ENCODE results near the gene C3orf20.

C3orf20 gene

GRCh38 chr3:14767245-14768051 is 92.5 kb downstream of the C3orf20 start:
- Histone ChIP-seq H3K9ac (ENCODE audit: insufficient read length) (no peak overlapping the region), H3K36me3 (ENCODE audit: insufficient read depth, low read length) (no peaks in the 10 kb centered on the region), H3K27ac (no peak overlapping the region), H3K4me3 (no peak overlapping the region), H3K9me3 (ENCODE audit: low read depth, low read length) (no peaks in the 10 kb centered on the region)
- TF ChIP-seq FOXP2 (optimal IDR thresholded peaks at IDR 0.05; ENCODE audit: control extremely low read depth, extremely low read length, insufficient read depth) (no peak), POLR2AphosphoS5 (IDR thresholded peaks at IDR 0.05; ENCODE audit: borderline replicate concordance, low read depth, low read length) (no peak), EZH2 (IDR thresholded peaks at IDR 0.05) (no peak)
- no peak for DNase-seq (ENCODE audit: low read depth, low spot score)

- no peak overlapping the region for H3K9ac ChIP-seq (ENCODE audit: insufficient read length)
- no peak for DNase-seq (ENCODE audit: low read depth, low spot score)
- no peak overlapping the region for H3K4me3 ChIP-seq
- TF ChIP-seq POLR2AphosphoS5 (IDR thresholded peaks at IDR 0.05; ENCODE audit: borderline replicate concordance, low read depth, low read length) (no peak), EZH2 (IDR thresholded peaks at IDR 0.05) (no peak), FOXP2 (optimal IDR thresholded peaks at IDR 0.05; ENCODE audit: control extremely low read depth, extremely low read length, insufficient read depth) (no peak)
- H3K27ac ChIP-seq, result no peak overlapping the region
- H3K36me3 ChIP-seq (ENCODE audit: insufficient read depth, low read length), result no peaks in the 10 kb centered on the region
- no peaks in the 10 kb centered on the region for H3K9me3 ChIP-seq (ENCODE audit: low read depth, low read length)
These were observed 93.3 kb downstream of the C3orf20 start for GRCh38 chr3:14768182-14768790.

- H3K9me3 ChIP-seq (ENCODE audit: low read depth, low read length), result no peaks in the 10 kb centered on the region
- no peak for TF ChIP-seq FOXP2 (optimal IDR thresholded peaks at IDR 0.05; ENCODE audit: control extremely low read depth, extremely low read length, insufficient read depth)
- no peak for TF ChIP-seq POLR2AphosphoS5 (IDR thresholded peaks at IDR 0.05; ENCODE audit: borderline replicate concordance, low read depth, low read length)
- TF ChIP-seq EZH2 (IDR thresholded peaks at IDR 0.05), result no peak
- no peaks in the 10 kb centered on the region for H3K36me3 ChIP-seq (ENCODE audit: insufficient read depth, low read length)
- no peak overlapping the region for H3K27ac ChIP-seq
- H3K4me3 ChIP-seq, result no peak overlapping the region
- no peak overlapping the region for H3K9ac ChIP-seq (ENCODE audit: insufficient read length)
- DNase-seq (ENCODE audit: low read depth, low spot score), result no peak
These were observed 93.9 kb downstream of the C3orf20 start for GRCh38 chr3:14768881-14769280.

- Histone ChIP-seq H3K27ac (no peak overlapping the region), H3K9me3 (ENCODE audit: low read depth, low read length) (no peaks in the 10 kb centered on the region), H3K9ac (ENCODE audit: insufficient read length) (no peak overlapping the region), H3K36me3 (ENCODE audit: insufficient read depth, low read length) (no peaks in the 10 kb centered on the region), H3K4me3 (no peak overlapping the region)
- DNase-seq (ENCODE audit: low read depth, low spot score), result no peak
- TF ChIP-seq EZH2 (IDR thresholded peaks at IDR 0.05) (no peak), FOXP2 (optimal IDR thresholded peaks at IDR 0.05; ENCODE audit: control extremely low read depth, extremely low read length, insufficient read depth) (no peak)
These were observed 94.8 kb downstream of the C3orf20 start for GRCh38 chr3:14769544-14770325.

- no peak for TF ChIP-seq POLR2AphosphoS5 (IDR thresholded peaks at IDR 0.05; ENCODE audit: borderline replicate concordance, low read depth, low read length)
- TF ChIP-seq EZH2 (IDR thresholded peaks at IDR 0.05), result no peak
- H3K36me3 ChIP-seq (ENCODE audit: insufficient read depth, low read length), result no peaks in the 10 kb centered on the region
- no peak overlapping the region for H3K9ac ChIP-seq (ENCODE audit: insufficient read length)
- H3K4me3 ChIP-seq, result no peak overlapping the region
- DNase-seq (ENCODE audit: low read depth, low spot score), result no peak
- no peak overlapping the region for H3K27ac ChIP-seq
- H3K9me3 ChIP-seq (ENCODE audit: low read depth, low read length), result no peaks in the 10 kb centered on the region
These were observed 95.7 kb downstream of the C3orf20 start for GRCh38 chr3:14770591-14770990.

GRCh38 chr3:14771593-14772497 is 96.9 kb downstream of the C3orf20 start:
- DNase-seq (ENCODE audit: low read depth, low spot score), result no peak
- Histone ChIP-seq H3K9ac (ENCODE audit: insufficient read length) (no peak overlapping the region), H3K36me3 (ENCODE audit: insufficient read depth, low read length) (no peaks in the 10 kb centered on the region), H3K4me3 (no peak overlapping the region), H3K27ac (no peak overlapping the region), H3K9me3 (ENCODE audit: low read depth, low read length) (no peaks in the 10 kb centered on the region)
- no peak for TF ChIP-seq EZH2 (IDR thresholded peaks at IDR 0.05)
- no peak for TF ChIP-seq FOXP2 (optimal IDR thresholded peaks at IDR 0.05; ENCODE audit: control extremely low read depth, extremely low read length, insufficient read depth)
- no peak for TF ChIP-seq POLR2AphosphoS5 (IDR thresholded peaks at IDR 0.05; ENCODE audit: borderline replicate concordance, low read depth, low read length)

- H3K36me3 ChIP-seq (ENCODE audit: insufficient read depth, low read length), result no peaks in the 10 kb centered on the region
- no peak overlapping the region for H3K9ac ChIP-seq (ENCODE audit: insufficient read length)
- H3K9me3 ChIP-seq (ENCODE audit: low read depth, low read length), result no peaks in the 10 kb centered on the region
- TF ChIP-seq POLR2AphosphoS5 (IDR thresholded peaks at IDR 0.05; ENCODE audit: borderline replicate concordance, low read depth, low read length) (no peak), EZH2 (IDR thresholded peaks at IDR 0.05) (no peak), FOXP2 (optimal IDR thresholded peaks at IDR 0.05; ENCODE audit: control extremely low read depth, extremely low read length, insufficient read depth) (no peak)
- no peak overlapping the region for H3K27ac ChIP-seq
- no peak overlapping the region for H3K4me3 ChIP-seq
- DNase-seq (ENCODE audit: low read depth, low spot score), result no peak
These were observed 97.7 kb downstream of the C3orf20 start for GRCh38 chr3:14772533-14773138.

All from SK-N-MC (cell line).